ENCODE measurements around the gene WDR64. TPM values are rescaled to one million over a fixed set of nuclear protein-coding genes. Genes with fewer than 3 reads are reported as not detected.
"Not testable (repeated sequence)": the region's sequence is repeated elsewhere in the genome, so short reads cannot be mapped to it uniquely, and the experiment has no call there.

WDR64 gene
- polyA plus RNA-seq, 5 donors: 0.09 to 0.38 (median 0.22) TPM

- no peak for DNase-seq
Measured at GRCh38 chr1:241654641-241655040, 2.6 kb downstream of the WDR64 start.

GRCh38 chr1:241658081-241658793 lies 6.2 kb downstream of the WDR64 start:
- no peak for DNase-seq

GRCh38 chr1:241659016-241659415 lies 6.9 kb downstream of the WDR64 start:
- DNase-seq: not testable (repeated sequence)

- no peak for DNase-seq
Measured at GRCh38 chr1:241660424-241660972, 8.4 kb downstream of the WDR64 start.

GRCh38 chr1:241666419-241666818 lies 14.3 kb downstream of the WDR64 start:
- DNase-seq: no peak

GRCh38 chr1:241672301-241672700 lies 20.2 kb downstream of the WDR64 start:
- no peak for DNase-seq

- no peak for DNase-seq
Measured at GRCh38 chr1:241674805-241675384, 22.8 kb downstream of the WDR64 start.

GRCh38 chr1:241675983-241676382 lies 23.9 kb downstream of the WDR64 start:
- no peak for DNase-seq

GRCh38 chr1:241677201-241677600 lies 25.1 kb downstream of the WDR64 start:
- no peak for DNase-seq

GRCh38 chr1:241678536-241678935 lies 26.5 kb downstream of the WDR64 start:
- DNase-seq: no peak

- no peak for DNase-seq
Measured at GRCh38 chr1:241679404-241679803, 27.3 kb downstream of the WDR64 start.

GRCh38 chr1:241679961-241680360 lies 27.9 kb downstream of the WDR64 start:
- DNase-seq: no peak

- DNase-seq: not testable (repeated sequence)
Measured at GRCh38 chr1:241681861-241682448, 29.9 kb downstream of the WDR64 start.

- no peak for DNase-seq
Measured at GRCh38 chr1:241682921-241683320, 30.8 kb downstream of the WDR64 start.

- DNase-seq: no peak
Measured at GRCh38 chr1:241684108-241684507, 32.0 kb downstream of the WDR64 start.

- no peak for DNase-seq
Measured at GRCh38 chr1:241688940-241689368, 36.9 kb downstream of the WDR64 start.

GRCh38 chr1:241695246-241696171 lies 43.4 kb downstream of the WDR64 start:
- DNase-seq: peak in 1 of 2 donors; percentile 8

GRCh38 chr1:241696172-241696814 lies 44.2 kb downstream of the WDR64 start:
- DNase-seq: no peak

GRCh38 chr1:241696815-241697639 lies 44.9 kb downstream of the WDR64 start:
- no peak for DNase-seq

- no peak for DNase-seq
Measured at GRCh38 chr1:241697640-241698018, 45.5 kb downstream of the WDR64 start.

All from right lung (tissue), 5 donors.